Psoas muscle (tissue), 8 donors: ENCODE measurements around the gene NPSR1. TPM values are rescaled to one million over a fixed set of nuclear protein-coding genes. Genes with fewer than 3 reads are reported as not detected.

Experiments
- ATAC-seq, 4 donors: fragments of 200-7000 bp; cut with Tn5 transposase; one replicate each; pipeline ENCODE4 v1.9.1; 2020; ENCODE audit warnings: moderate library complexity in 3 of 4, mild to moderate bottlenecking in 2 of 4
- DNase-seq, 2 donors: peaks; one replicate each; pipeline ENCODE4 v3.0.0-alpha.2; 2020
- H3K27ac ChIP-seq: fragments of 200-600 bp; one replicate; pipeline ENCODE4 v1.8.0; 2022
- H3K27me3 ChIP-seq, 3 donors: fragments of 200-600 bp in 1 of 3; one replicate each; pipeline versions ENCODE4 v1.6.1 to v1.8.0; 2013 to 2022; ENCODE audit warnings: low read length in 2 of 3, mild to moderate bottlenecking in 2 of 3, moderate library complexity in 1 of 3; ENCODE audit not compliant: insufficient read depth in 3 of 3
- H3K36me3 ChIP-seq, 2 donors: fragments of 200-600 bp in 1 of 2; one replicate each; pipeline versions ENCODE4 v1.6.1 to v1.8.0; 2013 to 2022; ENCODE audit warnings: low read depth in 1 of 2, mild to moderate bottlenecking in 1 of 2, moderate library complexity in 1 of 2; ENCODE audit not compliant: insufficient read depth in 1 of 2
- H3K4me1 ChIP-seq: fragments of 200-600 bp; one replicate; pipeline ENCODE4 v1.8.0; 2022
- H3K4me3 ChIP-seq: fragments of 200-600 bp; one replicate; pipeline ENCODE4 v1.8.0; 2022; ENCODE audit warnings: mild to moderate bottlenecking
- H3K9me3 ChIP-seq: fragments of 200-600 bp; one replicate; pipeline ENCODE4 v1.8.0; 2022
- CTCF ChIP-seq: fragments of 200-600 bp; IDR thresholded peaks from one replicate; pipeline ENCODE4 v1.8.0; 2022; ENCODE audit warnings: antibody characterized with exemption
- WGBS, 3 donors: extraction: QIAGEN DNeasy Blood & Tissue Kit; methylation state at CpG; one replicate each; pipeline versions ENCODE4 v1.1.6 to v1.1.7; 2013; 5-methylcytosine and 5-hydroxymethylcytosine counted together
- intact Hi-C, 2 donors: fragments of 100-400 bp; cut with DNase I; formaldehyde crosslinking; loops; one replicate each; pipeline versions ENCODE4 v1.11.0 to v1.14.2; 2022
- polyA plus RNA-seq, 3 donors: library from polyadenylated mRNA; stranded (reverse); fragments of 200-250 nt; gene quantifications; one replicate each; pipeline ENCODE4 v1.2.3, GENCODE V29; 2013
- total RNA-seq, 4 donors: library from RNA; stranded (reverse); fragmentation: NEBNext Ultra II Directional in 2 of 4; extraction: Animal tissue kit (Norgen Biotek cat#: 25700) in 2 of 4; gene quantifications; one replicate each; pipeline versions ENCODE4 v1.2.1 to v1.2.4, GENCODE V29; 2021 to 2023
- donor health status: healthy with polysubstance abuse.
- donor health status: DM: no; HTN: no; CAD: no; lungs with moderate emphysema.
- donor health status: Bipolar disorder and iron deficiency.
- donor health status: healthy.
- donor health status: DM: yes; HTN: yes; CAD: no.
- donor health status: DM: no; HTN: no; CAD: no.
- donor health status: DM: no; HTN: no; CAD: no.
- donor health status: DM: yes; HTN: yes; CAD: no.

The NPSR1 gene
- total and polyA plus RNA-seq, 7 donors = not detected

- no peaks in the 10 kb centered on the region for H3K36me3 ChIP-seq
- intact Hi-C loops = no loop called here
- H3K9me3 ChIP-seq = no peaks in the 10 kb centered on the region
- DNase-seq = no peak
- no peaks in the 10 kb centered on the region for H3K4me1 ChIP-seq
- no peak for ATAC-seq
- no peaks in the 10 kb centered on the region for H3K27me3 ChIP-seq
- no peak overlapping the region for H3K4me3 ChIP-seq
- no peak for TF ChIP-seq CTCF
- H3K27ac ChIP-seq = no peak overlapping the region
These were observed 228.8 kb downstream of the NPSR1 start for GRCh38 chr7:34886856-34887255.

- Histone ChIP-seq H3K4me3 (no peak overlapping the region), H3K36me3 (no peaks in the 10 kb centered on the region), H3K9me3 (no peaks in the 10 kb centered on the region), H3K4me1 (no peaks in the 10 kb centered on the region), H3K27me3 (no peaks in the 10 kb centered on the region), H3K27ac (no peak overlapping the region)
- DNase-seq = no peak
- 75 to 83% (median 79%) methylated on average over 1 of the region's 1 CpG for WGBS, 3 donors
- intact Hi-C loops = no loop called here
- ATAC-seq = no peak
- TF ChIP-seq CTCF = no peak
These were observed 231.9 kb downstream of the NPSR1 start for GRCh38 chr7:34889951-34890350.

GRCh38 chr7:34895202-34895601 lies 237.2 kb downstream of the NPSR1 start:
- ATAC-seq = no peak
- Histone ChIP-seq H3K27me3 (no peaks in the 10 kb centered on the region), H3K27ac (no peak overlapping the region), H3K4me3 (no peak overlapping the region), H3K9me3 (no peaks in the 10 kb centered on the region), H3K4me1 (no peaks in the 10 kb centered on the region), H3K36me3 (no peaks in the 10 kb centered on the region)
- DNase-seq = no peak
- TF ChIP-seq CTCF = no peak
- intact Hi-C loops = no loop called here
